Measurements from ENCODE around the gene ZACN. TPM values are rescaled to one million over a fixed set of nuclear protein-coding genes. Genes with fewer than 3 reads are reported as not detected.

ZACN gene
- total RNA-seq, 1 experiment from 2014 or later: 0.34 TPM

GRCh38 chr17:76033139-76033538, 45.8 kb upstream of the ZACN start:
- intact Hi-C loops (cut with micrococcal nuclease; ENCODE audit: unreplicated experiment): no loop called here
- ChIA-PET CTCF (no interaction called here), POLR2A (no interaction called here)

GRCh38 chr17:76034428-76035350, 44.3 kb upstream of the ZACN start:
- no TSS peak for BruUV-seq (replicated peaks)
- Histone ChIP-seq H3K27me3 (replicated peaks; ENCODE audit: control insufficient read depth, insufficient read depth, low read length) (no peaks in the 10 kb centered on the region), H3K36me3 (ENCODE audit: control insufficient read depth, insufficient read depth, low read length) (peaks cover 2% of the 10 kb centered on the region; the same call in 1 of the 2 replicates), H3K4me1 (peaks cover 4% of the 10 kb centered on the region), H3K9me3 (peaks cover 3% of the 10 kb centered on the region), H3K4me3 (ENCODE audit: low read depth, low read length) (no peak overlapping the region)
- Mint-ChIP-seq H3K4me1 (ENCODE audit: low read depth, unreplicated experiment) (peaks cover 3% of the 10 kb centered on the region), H3K9me3 (ENCODE audit: unreplicated experiment) (no peaks in the 10 kb centered on the region), H3K4me3 (ENCODE audit: unreplicated experiment) (no peak overlapping the region), H3K36me3 (ENCODE audit: insufficient read depth, unreplicated experiment) (peaks cover 19% of the 10 kb centered on the region), H3K27ac (ENCODE audit: unreplicated experiment) (no peak overlapping the region), H3K27me3 (ENCODE audit: insufficient read depth, unreplicated experiment) (no peaks in the 10 kb centered on the region)
- no peak for DNase-seq
- POLR2A ChIA-PET: no interaction called here
- no peak for TF ChIP-seq CTCF (IDR thresholded peaks at IDR 0.05; ENCODE audit: insufficient read depth in 1 of 2, low read depth in 1 of 2, low read length in 1 of 2, severe bottlenecking in 1 of 2, unreplicated experiment in 1 of 2)
- CTCF ChIA-PET: interaction anchor here (1.4 kb wide), 1 partner anchor 107 kb away, joined by 3 read pairs; no protein-coding TSS in a partner anchor
- intact Hi-C loops (cut with micrococcal nuclease; ENCODE audit: unreplicated experiment): no loop called here

More at GRCh38 chr17:76033139-76033538, 45.8 kb upstream of the ZACN start:
- no peak overlapping the region for H3K4me3 Mint-ChIP-seq (ENCODE audit: unreplicated experiment)
- peaks cover 10% of the 10 kb centered on the region for H3K4me1 Mint-ChIP-seq (ENCODE audit: low read depth, unreplicated experiment)
- Histone ChIP-seq H3K4me3 (ENCODE audit: low read depth, low read length) (no peak overlapping the region), H3K36me3 (ENCODE audit: control insufficient read depth, insufficient read depth, low read length) (no peaks in the 10 kb centered on the region), H3K27me3 (replicated peaks; ENCODE audit: control insufficient read depth, insufficient read depth, low read length) (no peaks in the 10 kb centered on the region), H3K4me1 (peaks cover 11% of the 10 kb centered on the region), H3K9me3 (peaks cover 3% of the 10 kb centered on the region)
- H3K27me3 Mint-ChIP-seq (ENCODE audit: insufficient read depth, unreplicated experiment): no peaks in the 10 kb centered on the region
- peaks cover 11% of the 10 kb centered on the region for H3K36me3 Mint-ChIP-seq (ENCODE audit: insufficient read depth, unreplicated experiment)
- TF ChIP-seq CTCF (IDR thresholded peaks at IDR 0.05; ENCODE audit: insufficient read depth in 1 of 2, low read depth in 1 of 2, low read length in 1 of 2, severe bottlenecking in 1 of 2, unreplicated experiment in 1 of 2): no peak
- H3K9me3 Mint-ChIP-seq (ENCODE audit: unreplicated experiment): no peaks in the 10 kb centered on the region
- no TSS peak for BruUV-seq (replicated peaks)
- DNase-seq: no peak
- H3K27ac Mint-ChIP-seq (ENCODE audit: unreplicated experiment): no peak overlapping the region

- Mint-ChIP-seq H3K9me3 (ENCODE audit: unreplicated experiment) (no peaks in the 10 kb centered on the region), H3K27me3 (ENCODE audit: insufficient read depth, unreplicated experiment) (no peaks in the 10 kb centered on the region), H3K4me1 (ENCODE audit: low read depth, unreplicated experiment) (no peaks in the 10 kb centered on the region), H3K4me3 (ENCODE audit: unreplicated experiment) (no peak overlapping the region), H3K36me3 (ENCODE audit: insufficient read depth, unreplicated experiment) (peaks cover 30% of the 10 kb centered on the region), H3K27ac (ENCODE audit: unreplicated experiment) (no peak overlapping the region)
- Histone ChIP-seq H3K27me3 (replicated peaks; ENCODE audit: control insufficient read depth, insufficient read depth, low read length) (no peaks in the 10 kb centered on the region), H3K36me3 (ENCODE audit: control insufficient read depth, insufficient read depth, low read length) (peaks cover 7% of the 10 kb centered on the region; the same call in 1 of the 2 replicates), H3K4me1 (no peaks in the 10 kb centered on the region), H3K9me3 (peaks cover 3% of the 10 kb centered on the region), H3K4me3 (ENCODE audit: low read depth, low read length) (no peak overlapping the region)
- BruUV-seq (replicated peaks): no TSS peak
- intact Hi-C loops (cut with micrococcal nuclease; ENCODE audit: unreplicated experiment): no loop called here
- TF ChIP-seq CTCF (IDR thresholded peaks at IDR 0.05; ENCODE audit: insufficient read depth in 1 of 2, low read depth in 1 of 2, low read length in 1 of 2, severe bottlenecking in 1 of 2, unreplicated experiment in 1 of 2): no peak
- no peak for DNase-seq
- ChIA-PET CTCF (no interaction called here), POLR2A (no interaction called here)
These were observed 42.3 kb upstream of the ZACN start for GRCh38 chr17:76036497-76037261.

Data from Caco-2 (cell line).